Uterus (tissue), 4 donors: ENCODE data around the gene AHI1. TPM values are rescaled to one million over a fixed set of nuclear protein-coding genes. Genes with fewer than 3 reads are reported as not detected.

Source experiments
- DNase-seq, 2 donors: peaks; one replicate each; pipeline ENCODE4 v3.0.0-alpha.2; 2019 to 2020
- H3K27ac ChIP-seq, 2 donors: fragments of 200-600 bp; sonication (generic); 1 replicate in 1 of 2; 2 replicates in 1 of 2; pipeline ENCODE4 v1.5.1; 2016 to 2018
- H3K27me3 ChIP-seq, 2 donors: fragments of 200-600 bp; sonication (generic); one replicate each; pipeline ENCODE4 v1.5.1; 2018 to 2019; ENCODE audit warnings: control low read depth in 1 of 2
- H3K36me3 ChIP-seq, 2 donors: fragments of 200-600 bp; sonication (generic); one replicate each; pipeline ENCODE4 v1.5.1; 2019; ENCODE audit warnings: control low read depth in 1 of 2
- H3K4me1 ChIP-seq, 2 donors: fragments of 200-600 bp; sonication (generic); one replicate each; pipeline ENCODE4 v1.5.1; 2018 to 2019; ENCODE audit warnings: control low read depth in 1 of 2
- H3K4me3 ChIP-seq, 2 donors: fragments of 200-600 bp; sonication (generic); 1 replicate in 1 of 2; 2 replicates in 1 of 2; pipeline ENCODE4 v1.5.1; 2018 to 2019; ENCODE audit warnings: mild to moderate bottlenecking in 1 of 2
- H3K9me3 ChIP-seq, 2 donors: fragments of 200-600 bp; sonication (generic); one replicate each; pipeline ENCODE4 v1.5.1; 2019; ENCODE audit warnings: control low read depth in 1 of 2
- CTCF ChIP-seq, 4 experiments: fragments of 200-600 bp in 2 of 4; fragments of 450-650 bp in 2 of 4; sonication (generic) in 2 of 4; IDR thresholded peaks; one replicate each; pipeline ENCODE4 v1.5.1; 2016 to 2019; ENCODE audit warnings: antibody characterized with exemption in 4 of 4, mild to moderate bottlenecking in 2 of 4, moderate library complexity in 1 of 4
- POLR2A ChIP-seq, 2 donors: fragments of 450-650 bp; IDR thresholded peaks; one replicate each; pipeline ENCODE4 v1.6.1; 2016; ENCODE audit warnings: antibody characterized with exemption in 2 of 2, mild to moderate bottlenecking in 1 of 2, moderate library complexity in 1 of 2
- intact Hi-C: fragments of 100-400 bp; cut with DNase I; formaldehyde crosslinking; loops from one replicate; pipeline ENCODE4 v1.15.1; 2023; ENCODE audit warnings: low total_unique reads
- total RNA-seq, 4 donors: library from RNA; depleted of rRNA in 3 of 4; stranded (reverse); fragments of >200 nt in 3 of 4; gene quantifications; one replicate each; pipeline versions ENCODE4 v1.1.0 to v1.2.4, GENCODE V29; 2014 to 2023
- donor health status: DM: yes; HTN: yes; CAD: no.

Gene AHI1
- total RNA-seq, 4 donors from 2014 or later, result 43.5 to 85.1 (median 47.3) TPM

- H3K4me3 ChIP-seq, result no peak overlapping the region
- no peak for DNase-seq
- H3K4me1 ChIP-seq, result no peaks in the 10 kb centered on the region
- H3K27ac ChIP-seq, result no peak overlapping the region
- TF ChIP-seq CTCF (IDR thresholded peaks at IDR 0.05) (no peak), POLR2A (IDR thresholded peaks at IDR 0.05) (no peak)
- intact Hi-C loops, result no loop called here
- no peaks in the 10 kb centered on the region for H3K36me3 ChIP-seq
- no peaks in the 10 kb centered on the region for H3K9me3 ChIP-seq
- no peaks in the 10 kb centered on the region for H3K27me3 ChIP-seq
Measured at GRCh38 chr6:135291288-135292076, 206.1 kb downstream of the AHI1 start.

GRCh38 chr6:135289816-135290215 lies 207.7 kb downstream of the AHI1 start:
- intact Hi-C loops, result no loop called here
- no peaks in the 10 kb centered on the region for H3K36me3 ChIP-seq
- H3K27me3 ChIP-seq, result no peaks in the 10 kb centered on the region
- H3K4me3 ChIP-seq, result no peak overlapping the region
- H3K4me1 ChIP-seq, result no peaks in the 10 kb centered on the region
- H3K27ac ChIP-seq, result no peak overlapping the region
- no peak for DNase-seq
- no peak for TF ChIP-seq CTCF (IDR thresholded peaks at IDR 0.05)
- no peak for TF ChIP-seq POLR2A (IDR thresholded peaks at IDR 0.05)
- H3K9me3 ChIP-seq, result no peaks in the 10 kb centered on the region

- TF ChIP-seq POLR2A (IDR thresholded peaks at IDR 0.05) (no peak), CTCF (IDR thresholded peaks at IDR 0.05) (no peak)
- Histone ChIP-seq H3K9me3 (no peaks in the 10 kb centered on the region), H3K4me3 (no peak overlapping the region), H3K27ac (no peak overlapping the region), H3K27me3 (no peaks in the 10 kb centered on the region), H3K36me3 (no peaks in the 10 kb centered on the region), H3K4me1 (no peaks in the 10 kb centered on the region)
- no peak for DNase-seq
- intact Hi-C loops, result no loop called here
Measured at GRCh38 chr6:135286962-135287538, 210.5 kb downstream of the AHI1 start.

GRCh38 chr6:135285165-135285564 lies 212.4 kb downstream of the AHI1 start:
- H3K4me3 ChIP-seq, result no peak overlapping the region
- no peak for DNase-seq
- intact Hi-C loops, result no loop called here
- no peaks in the 10 kb centered on the region for H3K4me1 ChIP-seq
- H3K27ac ChIP-seq, result no peak overlapping the region
- H3K27me3 ChIP-seq, result no peaks in the 10 kb centered on the region
- no peaks in the 10 kb centered on the region for H3K9me3 ChIP-seq
- no peaks in the 10 kb centered on the region for H3K36me3 ChIP-seq
- no peak for TF ChIP-seq POLR2A (IDR thresholded peaks at IDR 0.05)
- no peak for TF ChIP-seq CTCF (IDR thresholded peaks at IDR 0.05)

- DNase-seq, result no peak
- TF ChIP-seq CTCF (IDR thresholded peaks at IDR 0.05) (no peak), POLR2A (IDR thresholded peaks at IDR 0.05) (no peak)
- intact Hi-C loops, result no loop called here
- Histone ChIP-seq H3K4me3 (no peak overlapping the region), H3K36me3 (no peaks in the 10 kb centered on the region), H3K27ac (no peak overlapping the region), H3K9me3 (no peaks in the 10 kb centered on the region), H3K4me1 (no peaks in the 10 kb centered on the region), H3K27me3 (no peaks in the 10 kb centered on the region)
Measured at GRCh38 chr6:135283926-135284325, 213.6 kb downstream of the AHI1 start.
